Prostate gland (tissue), 2 donors: ENCODE measurements around the gene TXNRD2. TPM values are rescaled to one million over a fixed set of nuclear protein-coding genes. Genes with fewer than 3 reads are reported as not detected.

Experiments
- DNase-seq: peaks from one replicate; pipeline ENCODE4 v3.0.0-alpha.2; 2019; ENCODE audit warnings: low spot score
- H3K27ac ChIP-seq, 2 donors: fragments of 200-600 bp; sonication (generic); 2 replicates each; pipeline ENCODE4 v1.5.1; 2017 to 2019
- H3K27me3 ChIP-seq: fragments of 200-600 bp; sonication (generic); replicated peaks from 2 replicates; pipeline ENCODE4 v1.5.1; 2019; ENCODE audit not compliant: insufficient read depth
- H3K36me3 ChIP-seq, 2 donors: fragments of 200-600 bp; sonication (generic); 1 replicate in 1 of 2; 2 replicates in 1 of 2; pipeline versions ENCODE4 v1.5.1 to v1.8.1; 2017 to 2019
- H3K4me1 ChIP-seq: fragments of 200-600 bp; sonication (generic); replicated peaks from 2 replicates; pipeline ENCODE4 v1.5.1; 2019
- H3K4me3 ChIP-seq, 2 donors: fragments of 200-600 bp; sonication (generic); 2 replicates each; pipeline ENCODE4 v1.5.1; 2017 to 2019
- H3K9me3 ChIP-seq: fragments of 200-600 bp; sonication (generic); 2 replicates; pipeline ENCODE4 v1.5.1; 2017
- POLR2A ChIP-seq: fragments of 450-650 bp; IDR thresholded peaks from one replicate; pipeline ENCODE4 v1.6.1; 2016; ENCODE audit warnings: antibody characterized with exemption, mild to moderate bottlenecking
- POLR2AphosphoS5 ChIP-seq: sonication (generic); formaldehyde crosslinking; IDR thresholded peaks from one replicate; pipeline ENCODE4 v1.6.1; 2017; ENCODE audit warnings: antibody characterized with exemption
- WGBS: methylation state at CpG from one replicate; pipeline ENCODE4 v1.1.5; 2018; 5-methylcytosine and 5-hydroxymethylcytosine counted together
- intact Hi-C: fragments of 100-400 bp; cut with DNase I; formaldehyde crosslinking; loops from one replicate; pipeline ENCODE4 v1.14.2; 2022
- total RNA-seq, 2 donors: library from RNA; depleted of rRNA; stranded (reverse); fragments of >200 nt; gene quantifications; one replicate each; pipeline ENCODE4 v1.1.0, GENCODE V29; 2016
- TF ChIP-seq, protein P1 (sequence below), 4 experiments: fragments of 200-600 bp in 2 of 4; fragments of 450-650 bp in 2 of 4; sonication (generic) in 2 of 4; IDR thresholded peaks; 1 replicate in 3 of 4; 2 replicates in 1 of 4; pipeline ENCODE4 v1.5.1; 2016 to 2019; ENCODE audit warnings: antibody characterized with exemption in 4 of 4, mild to moderate bottlenecking in 2 of 4, moderate library complexity in 2 of 4

TXNRD2 gene
- total RNA-seq, 2 donors from 2014 or later = 62.1 to 84.5 TPM

DNA sequence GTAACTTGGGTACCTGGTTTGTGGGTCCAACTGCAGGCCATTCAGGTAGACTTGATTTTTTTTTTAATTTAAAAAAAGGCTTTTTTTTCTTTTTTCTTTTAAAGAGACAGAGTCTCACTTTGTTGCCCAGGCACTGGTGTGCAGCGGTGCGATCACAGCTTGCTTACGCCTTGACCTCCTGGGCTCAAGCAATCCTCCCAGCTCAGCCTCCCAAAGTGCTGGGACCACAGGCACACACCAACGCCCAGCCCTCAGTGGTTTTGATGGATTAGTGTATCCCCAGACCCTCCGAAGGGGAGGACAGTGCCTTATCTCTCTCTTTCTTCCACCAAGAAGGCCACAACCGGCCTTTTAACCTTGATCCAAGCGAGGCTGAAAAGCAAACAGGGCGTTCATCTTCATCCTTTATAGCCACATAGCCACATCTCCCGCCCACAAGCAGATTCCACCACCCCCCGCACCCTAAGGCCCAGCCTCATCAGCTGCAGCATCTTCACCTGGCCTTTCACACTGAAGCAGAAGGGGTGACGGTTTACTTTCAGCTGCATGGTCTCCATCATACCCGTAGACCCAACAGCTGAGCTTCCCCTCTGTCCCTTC is 17.6 kb downstream of the TXNRD2 start:
- WGBS = 87% methylated on average over 12 of the region's 12 CpGs
- Histone ChIP-seq H3K27ac (no peak overlapping the region), H3K4me3 (no peak overlapping the region), H3K36me3 (no peaks in the 10 kb centered on the region), H3K9me3 (no peaks in the 10 kb centered on the region), H3K4me1 (no peaks in the 10 kb centered on the region), H3K27me3 (no peaks in the 10 kb centered on the region)
- intact Hi-C loops = no loop called here
- DNase-seq = no peak
- TF ChIP-seq, protein P1, sequence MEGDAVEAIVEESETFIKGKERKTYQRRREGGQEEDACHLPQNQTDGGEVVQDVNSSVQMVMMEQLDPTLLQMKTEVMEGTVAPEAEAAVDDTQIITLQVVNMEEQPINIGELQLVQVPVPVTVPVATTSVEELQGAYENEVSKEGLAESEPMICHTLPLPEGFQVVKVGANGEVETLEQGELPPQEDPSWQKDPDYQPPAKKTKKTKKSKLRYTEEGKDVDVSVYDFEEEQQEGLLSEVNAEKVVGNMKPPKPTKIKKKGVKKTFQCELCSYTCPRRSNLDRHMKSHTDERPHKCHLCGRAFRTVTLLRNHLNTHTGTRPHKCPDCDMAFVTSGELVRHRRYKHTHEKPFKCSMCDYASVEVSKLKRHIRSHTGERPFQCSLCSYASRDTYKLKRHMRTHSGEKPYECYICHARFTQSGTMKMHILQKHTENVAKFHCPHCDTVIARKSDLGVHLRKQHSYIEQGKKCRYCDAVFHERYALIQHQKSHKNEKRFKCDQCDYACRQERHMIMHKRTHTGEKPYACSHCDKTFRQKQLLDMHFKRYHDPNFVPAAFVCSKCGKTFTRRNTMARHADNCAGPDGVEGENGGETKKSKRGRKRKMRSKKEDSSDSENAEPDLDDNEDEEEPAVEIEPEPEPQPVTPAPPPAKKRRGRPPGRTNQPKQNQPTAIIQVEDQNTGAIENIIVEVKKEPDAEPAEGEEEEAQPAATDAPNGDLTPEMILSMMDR (IDR thresholded peaks at IDR 0.05) = no peak

DNA sequence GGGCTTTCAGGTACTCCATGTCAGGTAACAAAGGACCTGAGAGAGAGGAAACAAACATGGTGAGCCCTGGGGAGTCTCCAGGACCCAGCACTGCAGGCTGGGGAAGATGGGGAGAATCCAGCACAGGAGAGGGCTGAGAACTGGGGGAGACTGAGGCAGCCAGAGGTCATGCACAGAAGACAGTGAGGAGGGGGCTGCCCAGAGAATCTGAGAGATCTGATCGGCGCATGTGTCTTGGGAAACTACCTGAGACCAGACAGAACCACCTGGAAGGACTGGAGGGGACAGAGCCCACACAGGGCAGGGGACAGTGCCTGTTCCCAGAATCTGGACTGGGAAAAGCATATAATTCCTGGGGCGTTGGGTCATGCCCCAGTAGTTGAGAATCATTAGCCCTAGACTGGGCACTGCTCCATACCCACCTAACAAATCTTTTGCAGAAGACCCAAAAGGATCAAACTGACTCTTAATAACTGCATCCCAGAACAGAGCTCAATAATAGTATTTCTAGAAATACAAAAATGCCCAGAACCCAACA is 20.0 kb downstream of the TXNRD2 start:
- DNase-seq = no peak
- intact Hi-C loops = no loop called here
- Histone ChIP-seq H3K36me3 (peaks cover 0 to 5% of the 10 kb centered on the region in 2 donors), H3K27ac (no peak overlapping the region), H3K27me3 (no peaks in the 10 kb centered on the region), H3K4me1 (no peaks in the 10 kb centered on the region), H3K4me3 (no peak overlapping the region), H3K9me3 (no peaks in the 10 kb centered on the region)
- TF ChIP-seq POLR2A (no peak), POLR2AphosphoS5 (no peak)
- TF ChIP-seq, protein P1 (IDR thresholded peaks at IDR 0.05) = no peak
- WGBS = 68% methylated on average over 3 of the region's 3 CpGs

DNA sequence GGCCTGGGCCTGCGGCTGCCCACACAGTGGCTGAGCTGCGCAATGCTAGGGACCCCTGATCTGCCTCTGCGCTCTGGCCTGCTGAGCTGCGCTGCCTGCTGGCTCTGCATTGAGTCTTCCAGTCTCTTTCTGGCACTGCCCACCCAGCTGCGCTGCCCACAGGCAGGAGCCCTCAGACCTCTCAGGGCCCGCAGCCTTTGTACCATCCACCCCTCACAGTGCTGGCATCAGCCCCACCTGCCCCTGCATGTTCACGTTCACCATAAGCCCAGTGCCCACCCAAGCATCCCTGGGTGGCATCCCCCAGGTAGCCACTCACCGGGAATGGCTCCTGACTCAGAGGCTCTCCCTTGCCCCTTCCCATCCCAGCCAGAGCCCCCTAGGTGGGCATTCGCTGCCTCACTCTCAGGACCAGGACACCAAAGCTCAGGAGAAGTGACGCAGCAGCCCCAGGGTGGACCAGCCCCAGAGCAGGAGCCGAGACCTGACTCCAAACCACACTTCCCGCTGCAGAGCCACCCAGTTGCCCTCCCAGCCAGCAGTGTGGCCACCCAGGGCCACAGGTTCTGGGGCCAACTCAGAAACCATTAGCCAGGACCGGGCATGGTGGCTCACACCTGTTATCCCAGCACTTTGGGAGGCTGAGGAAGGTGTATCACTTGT is 21.8 kb downstream of the TXNRD2 start:
- Histone ChIP-seq H3K9me3 (no peaks in the 10 kb centered on the region), H3K4me1 (no peaks in the 10 kb centered on the region), H3K4me3 (no peak overlapping the region), H3K36me3 (peaks cover 5 to 11% of the 10 kb centered on the region in 2 donors), H3K27me3 (no peaks in the 10 kb centered on the region), H3K27ac (no peak overlapping the region)
- WGBS = 93% methylated on average over 13 of the region's 13 CpGs
- intact Hi-C loops = no loop called here
- TF ChIP-seq POLR2A (no peak), POLR2AphosphoS5 (no peak)
- TF ChIP-seq, protein P1 (IDR thresholded peaks at IDR 0.05) = no peak
- no peak for DNase-seq

DNA sequence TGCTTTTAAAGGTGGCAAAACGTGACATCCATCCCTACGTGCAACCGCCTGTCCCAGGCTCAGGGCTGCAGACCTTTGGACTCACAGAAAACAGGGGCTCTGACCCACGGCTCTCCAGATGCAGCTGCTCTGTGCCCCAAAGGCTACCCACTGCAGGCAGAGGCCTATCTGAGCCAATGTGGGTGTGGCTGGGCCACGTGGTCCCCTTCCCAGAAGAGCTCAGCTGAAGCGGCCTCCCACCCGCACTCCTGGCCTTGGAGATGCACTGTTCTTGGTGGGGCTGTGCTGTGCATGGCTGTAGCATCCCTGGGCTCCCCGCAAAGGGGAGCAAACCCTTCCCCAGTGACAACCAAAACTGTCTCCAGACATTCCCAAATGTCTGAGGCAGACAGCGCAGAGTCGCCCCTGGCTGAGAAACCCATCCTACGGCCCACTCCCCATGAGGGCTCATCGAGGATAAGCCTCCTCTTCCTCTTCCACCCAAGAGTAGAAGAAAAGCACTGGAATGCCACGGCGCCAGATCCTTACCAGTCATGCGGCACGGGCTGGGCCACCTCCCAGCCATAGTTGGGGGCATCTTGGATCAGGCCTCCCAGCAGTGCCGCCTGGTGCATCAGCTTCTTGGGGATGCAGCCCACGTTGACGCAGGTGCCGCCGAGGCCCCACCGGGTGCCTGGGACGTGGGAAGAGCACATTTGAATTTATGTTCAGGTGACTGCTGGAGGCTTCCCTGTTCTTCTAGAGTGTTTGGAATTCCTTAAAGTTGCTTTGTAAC is 23.1 kb downstream of the TXNRD2 start:
- peaks cover 5 to 12% of the 10 kb centered on the region in 2 donors for H3K36me3 ChIP-seq
- no peak overlapping the region for H3K4me3 ChIP-seq
- H3K4me1 ChIP-seq = no peaks in the 10 kb centered on the region
- no peaks in the 10 kb centered on the region for H3K9me3 ChIP-seq
- WGBS = 84% methylated on average over 21 of the region's 23 CpGs
- TF ChIP-seq POLR2AphosphoS5 (no peak), POLR2A (no peak)
- TF ChIP-seq, protein P1 (IDR thresholded peaks at IDR 0.05) = no peak
- H3K27ac ChIP-seq = no peak overlapping the region
- no peak for DNase-seq
- intact Hi-C loops = no loop called here
- no peaks in the 10 kb centered on the region for H3K27me3 ChIP-seq
